ENCODE data around the gene PTOV1.

Gene PTOV1

GRCh38 chr19:49850487-49851342, at the start of gene PTOV1:
Gene PTOV1 (plus strand): TSS chr19:49851159.
- TF ChIP-seq YY1 (IDR thresholded peaks at IDR 0.05; ENCODE audit: low read depth) (no peak; the same call in 1 of the 2 replicates), ZBTB7A (IDR thresholded peaks at IDR 0.05; ENCODE audit: low read depth) (peak; percentile 89), TAF1 (IDR thresholded peaks at IDR 0.05; ENCODE audit: low read depth) (peak; percentile 74), REST (IDR thresholded peaks at IDR 0.05; ENCODE audit: low read depth) (no peak), EP300 (IDR thresholded peaks at IDR 0.05; ENCODE audit: borderline replicate concordance) (peak; percentile 48; the same call in 1 of the 2 replicates), CEBPB (IDR thresholded peaks at IDR 0.05) (no peak), EGR1 (IDR thresholded peaks at IDR 0.05) (no peak), USF1 (IDR thresholded peaks at IDR 0.05) (0 out of 2 replicates have a peak, but pooled peaks have one; percentile 3), MAX (IDR thresholded peaks at IDR 0.05) (peak; percentile 54; the same call in 1 of the 2 replicates), CREB1 (IDR thresholded peaks at IDR 0.05; ENCODE audit: low read depth) (peak; percentile 63), TCF12 (IDR thresholded peaks at IDR 0.05; ENCODE audit: low read depth) (no peak; the same call in 1 of the 2 replicates), NFIC (IDR thresholded peaks at IDR 0.05) (no peak; the same call in 1 of the 2 replicates)

- TF ChIP-seq EP300 (IDR thresholded peaks at IDR 0.05; ENCODE audit: borderline replicate concordance) (no peak), NFIC (IDR thresholded peaks at IDR 0.05) (no peak)
Measured at GRCh38 chr19:49801401-49801888, 49.5 kb upstream of the PTOV1 start.

- TF ChIP-seq EP300 (IDR thresholded peaks at IDR 0.05; ENCODE audit: borderline replicate concordance) (no peak), TCF12 (IDR thresholded peaks at IDR 0.05; ENCODE audit: low read depth) (no peak), REST (IDR thresholded peaks at IDR 0.05; ENCODE audit: low read depth) (no peak), TEAD4 (IDR thresholded peaks at IDR 0.05) (no peak), YY1 (IDR thresholded peaks at IDR 0.05; ENCODE audit: low read depth) (no peak), ZBTB7A (IDR thresholded peaks at IDR 0.05; ENCODE audit: low read depth) (no peak)
Measured at GRCh38 chr19:49801966-49802661, 48.8 kb upstream of the PTOV1 start.

- TF ChIP-seq TEAD4 (IDR thresholded peaks at IDR 0.05) (no peak), FOXM1 (IDR thresholded peaks at IDR 0.05; ENCODE audit: borderline replicate concordance, low read depth) (no peak), ZBTB7A (IDR thresholded peaks at IDR 0.05; ENCODE audit: low read depth) (no peak), TAF1 (IDR thresholded peaks at IDR 0.05; ENCODE audit: low read depth) (no peak), CREB1 (IDR thresholded peaks at IDR 0.05; ENCODE audit: low read depth) (no peak), YY1 (IDR thresholded peaks at IDR 0.05; ENCODE audit: low read depth) (no peak), EP300 (IDR thresholded peaks at IDR 0.05; ENCODE audit: borderline replicate concordance) (no peak), EGR1 (IDR thresholded peaks at IDR 0.05) (no peak), TCF12 (IDR thresholded peaks at IDR 0.05; ENCODE audit: low read depth) (no peak), NFIC (IDR thresholded peaks at IDR 0.05) (no peak), MAX (IDR thresholded peaks at IDR 0.05) (no peak)
Measured at GRCh38 chr19:49802836-49803528, 48.0 kb upstream of the PTOV1 start.

GRCh38 chr19:49803529-49803856, 47.5 kb upstream of the PTOV1 start:
- TF ChIP-seq USF1 (IDR thresholded peaks at IDR 0.05) (no peak), ZBTB7A (IDR thresholded peaks at IDR 0.05; ENCODE audit: low read depth) (no peak), FOXM1 (IDR thresholded peaks at IDR 0.05; ENCODE audit: borderline replicate concordance, low read depth) (no peak), NFIC (IDR thresholded peaks at IDR 0.05) (no peak), TEAD4 (IDR thresholded peaks at IDR 0.05) (no peak), RAD21 (IDR thresholded peaks at IDR 0.05; ENCODE audit: low read depth) (no peak), YY1 (IDR thresholded peaks at IDR 0.05; ENCODE audit: low read depth) (no peak), EGR1 (IDR thresholded peaks at IDR 0.05) (no peak), TCF12 (IDR thresholded peaks at IDR 0.05; ENCODE audit: low read depth) (no peak), TAF1 (IDR thresholded peaks at IDR 0.05; ENCODE audit: low read depth) (no peak), REST (IDR thresholded peaks at IDR 0.05; ENCODE audit: low read depth) (no peak), CEBPB (IDR thresholded peaks at IDR 0.05) (no peak), MAX (IDR thresholded peaks at IDR 0.05) (no peak), EP300 (IDR thresholded peaks at IDR 0.05; ENCODE audit: borderline replicate concordance) (no peak), CREB1 (IDR thresholded peaks at IDR 0.05; ENCODE audit: low read depth) (no peak)
